GM21447 (cell line): ENCODE measurements around the gene CCK.
A peak's percentile ranks its signal among the peaks of the same experiment; 100 is the strongest.
"Not testable (repeated sequence)": the region's sequence is repeated elsewhere in the genome, so short reads cannot be mapped to it uniquely, and the experiment has no call there.

Source experiments
- ATAC-seq: cut with Tn5 transposase; IDR thresholded peaks from one replicate; pipeline ENCODE4 v1.9.1; 2021; ENCODE audit not compliant: unreplicated experiment

CCK gene, protein sequence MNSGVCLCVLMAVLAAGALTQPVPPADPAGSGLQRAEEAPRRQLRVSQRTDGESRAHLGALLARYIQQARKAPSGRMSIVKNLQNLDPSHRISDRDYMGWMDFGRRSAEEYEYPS

DNA sequence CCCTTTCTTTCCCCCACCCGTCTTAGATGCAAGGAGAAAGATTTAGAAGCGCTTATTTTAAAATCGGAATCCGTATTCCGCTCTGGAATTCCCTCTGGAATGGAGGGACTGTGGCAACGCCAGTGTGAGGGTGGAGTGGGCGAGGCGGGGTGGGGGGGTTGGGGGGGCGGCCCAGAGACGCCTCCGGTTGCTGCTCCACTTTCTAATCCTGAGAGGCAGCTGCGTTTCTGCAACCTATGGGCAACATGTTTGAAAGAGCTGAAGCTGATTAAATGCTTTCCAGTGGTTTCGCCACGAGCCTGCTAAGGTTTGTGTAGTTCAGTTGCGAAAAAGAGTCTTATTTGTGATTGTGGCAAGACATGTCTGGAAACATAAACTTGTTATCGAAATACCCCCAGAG is at the start of gene CCK:
Gene CCK, minus strand, starts transcription at position 101 of the 400 bp plus-strand sequence. CDS start 2,555 bp downstream, outside the sequence.
- no peak for ATAC-seq

DNA sequence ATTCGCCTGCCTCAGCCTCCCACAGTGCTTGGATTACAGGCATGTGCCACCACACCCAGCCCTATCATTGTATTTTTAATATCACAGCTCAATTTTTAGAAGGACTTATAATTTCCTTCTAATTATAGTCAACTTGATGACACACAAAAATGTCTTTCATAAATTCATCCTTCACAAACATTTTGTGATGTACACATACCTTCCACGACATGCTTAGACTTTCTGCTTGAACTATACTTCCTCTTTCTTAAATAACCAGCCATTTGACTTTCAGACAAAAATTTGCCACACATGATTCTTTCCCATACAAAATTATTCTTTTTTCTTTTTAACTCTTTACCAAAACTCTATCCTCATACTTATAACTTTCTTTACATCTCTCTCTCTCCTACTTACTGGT is 48.4 kb upstream of the CCK start:
- ATAC-seq: no peak

DNA sequence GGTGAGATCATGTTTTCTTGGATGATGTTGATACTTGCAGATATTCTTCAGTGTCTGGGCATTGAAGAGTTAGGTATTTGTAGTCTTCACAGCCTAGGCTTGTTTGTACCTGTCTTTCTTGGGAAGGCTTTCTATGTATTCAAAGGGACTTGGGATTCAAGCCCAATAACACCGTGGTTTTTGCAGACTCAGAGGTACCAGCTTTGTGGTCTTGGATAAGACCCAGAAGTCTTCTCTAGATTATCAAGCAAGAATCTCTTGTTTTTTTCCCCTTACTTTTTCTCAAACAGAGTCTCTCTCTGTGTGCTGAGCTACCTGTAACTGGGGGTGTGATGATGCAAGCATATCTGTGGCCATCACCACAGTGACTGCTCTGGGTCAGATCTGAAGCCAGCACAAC is 42.7 kb upstream of the CCK start:
- no peak for ATAC-seq

DNA sequence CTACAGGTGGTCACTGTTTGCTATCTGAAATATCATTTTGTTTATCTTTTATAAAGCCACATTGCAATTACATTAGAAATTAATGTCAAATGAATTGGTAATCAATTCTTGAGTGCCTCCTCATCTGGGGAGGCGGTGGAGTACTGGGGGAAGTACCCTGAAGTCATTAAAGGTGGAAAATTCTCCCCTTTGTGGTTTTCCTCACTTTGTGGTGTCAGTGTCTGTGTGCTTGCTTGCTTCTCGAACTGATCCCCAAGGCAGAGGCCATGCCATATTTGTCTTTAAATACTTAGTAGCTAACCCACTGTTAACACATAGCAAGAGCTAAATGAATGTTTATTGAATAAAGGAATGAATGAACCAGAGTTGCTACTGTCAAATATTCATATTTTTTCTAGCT is 40.5 kb upstream of the CCK start:
- ATAC-seq: no peak

DNA sequence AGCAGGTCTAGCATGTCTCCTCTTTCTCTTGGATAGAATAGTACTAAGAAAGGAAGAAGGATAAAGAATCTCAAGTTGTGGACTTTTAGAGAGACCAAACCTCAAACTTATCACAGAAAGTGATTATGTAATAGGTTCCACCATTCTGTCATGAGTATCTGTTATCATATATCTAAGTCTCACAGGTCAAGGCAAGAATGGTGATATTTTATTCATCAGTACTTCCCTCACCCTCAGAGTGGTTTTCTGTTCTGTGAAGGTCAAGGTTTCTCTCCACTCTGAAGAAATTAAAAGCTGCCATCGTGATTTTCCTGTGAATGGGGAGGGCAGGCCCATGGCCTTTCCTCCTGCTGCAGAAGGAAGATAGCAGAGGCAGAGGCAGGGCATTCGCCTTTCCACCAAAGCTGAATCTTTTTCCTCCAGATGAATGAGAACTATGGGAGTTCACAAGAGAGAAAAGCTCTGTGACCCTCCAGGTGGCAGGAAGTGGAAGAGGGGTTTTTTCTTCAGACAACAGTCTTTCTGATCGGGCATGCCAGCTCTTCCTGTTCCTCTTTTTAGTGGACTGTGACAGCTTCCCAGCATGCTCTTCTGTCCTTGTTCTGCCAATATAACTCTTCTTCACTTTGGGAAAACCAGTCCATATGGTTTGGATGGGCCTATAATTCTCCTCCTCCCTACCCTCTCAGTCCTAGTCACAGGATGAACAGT is 37.1 kb upstream of the CCK start:
- ATAC-seq: peak; percentile 77

DNA sequence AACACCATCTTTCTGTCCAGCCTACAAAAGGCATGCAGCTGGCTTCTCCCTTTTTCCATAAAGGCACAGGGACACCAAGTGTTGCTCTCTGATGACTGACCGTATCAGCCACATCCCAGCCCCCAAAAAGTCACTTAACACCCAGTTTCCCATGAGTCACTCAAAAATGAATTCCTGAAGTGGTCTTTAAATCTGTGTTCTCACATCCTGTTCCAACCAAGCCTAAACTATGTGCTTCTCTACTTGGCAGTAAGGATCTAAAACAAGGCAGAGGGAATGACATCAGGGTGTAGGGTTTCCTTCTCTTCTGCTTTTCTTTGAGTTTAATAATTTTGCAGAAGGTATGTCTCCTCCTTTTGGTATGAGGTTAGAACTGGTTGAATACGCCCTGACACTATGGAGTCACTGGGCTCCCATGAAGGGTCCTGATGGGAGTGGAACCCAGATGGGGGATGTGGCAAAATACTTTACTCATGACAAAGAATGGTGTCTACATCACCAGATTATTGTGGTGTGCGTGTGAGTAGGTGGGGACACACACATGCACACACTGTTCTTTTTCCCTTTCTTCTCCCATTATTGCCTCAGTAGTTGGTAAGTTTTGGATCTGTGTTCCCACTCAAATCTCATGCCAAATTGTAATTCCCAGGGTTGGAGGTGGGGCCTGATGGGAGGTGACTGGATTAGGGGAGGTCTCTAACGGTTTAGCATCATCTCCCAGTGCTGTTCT is 35.6 kb upstream of the CCK start:
- ATAC-seq: no peak

DNA sequence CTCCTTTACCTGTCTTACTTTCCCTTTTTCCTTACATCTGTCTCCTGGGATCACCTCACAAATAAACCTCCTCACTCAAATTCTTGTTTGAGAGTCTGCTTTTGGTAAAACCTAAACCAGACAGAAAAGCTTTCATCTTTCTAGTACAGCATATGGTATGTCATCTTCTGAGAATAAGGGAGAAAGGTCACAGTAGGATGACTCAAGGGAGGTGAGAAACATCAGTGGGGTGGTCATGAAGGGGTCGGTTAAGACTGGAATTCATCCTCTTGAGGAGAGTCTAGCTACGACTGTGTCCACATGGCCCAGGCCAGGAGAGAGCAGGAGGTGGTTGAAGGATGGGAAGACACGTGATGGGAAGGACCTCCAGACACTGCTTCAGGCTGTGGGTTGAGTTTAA is 34.8 kb upstream of the CCK start:
- ATAC-seq: no peak

DNA sequence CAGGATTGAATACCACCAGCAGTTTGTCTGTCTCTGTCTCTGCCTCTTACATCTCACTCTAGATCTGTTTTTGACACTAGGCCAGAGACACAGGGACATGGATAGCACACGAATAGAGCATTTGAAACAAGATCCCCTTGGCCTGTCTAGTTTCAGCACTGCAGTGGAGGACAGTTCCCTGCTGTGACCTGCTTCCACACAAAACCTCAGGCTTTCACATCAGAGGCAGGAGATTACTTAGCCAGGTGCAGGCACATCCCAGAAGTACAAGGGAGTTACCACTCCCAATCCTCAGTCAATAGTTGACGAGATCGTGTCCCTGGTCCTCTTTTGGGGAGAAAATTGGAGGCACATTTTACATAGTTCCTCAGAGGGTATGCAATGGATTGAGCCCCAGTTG is 34.0 kb upstream of the CCK start:
- ATAC-seq: no peak

DNA sequence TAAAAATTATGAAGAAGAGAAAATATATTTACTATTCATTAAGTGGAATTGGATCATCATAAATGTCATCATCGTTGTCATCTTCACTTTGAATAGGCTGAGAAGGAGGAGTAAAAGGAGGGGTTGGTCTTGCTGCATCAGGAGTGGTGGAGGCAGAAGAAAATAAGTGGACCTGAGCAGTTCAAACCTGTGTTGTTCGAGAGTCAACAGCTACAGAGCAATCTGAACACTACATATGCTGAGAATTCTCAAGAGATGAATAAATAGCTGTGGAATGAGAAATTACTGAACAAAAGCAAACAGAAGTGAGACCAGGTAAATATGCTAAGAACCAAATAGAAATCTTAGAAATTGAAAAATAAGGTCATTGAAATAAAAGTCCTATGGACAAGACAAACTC is 32.3 kb upstream of the CCK start:
- no peak for ATAC-seq

DNA sequence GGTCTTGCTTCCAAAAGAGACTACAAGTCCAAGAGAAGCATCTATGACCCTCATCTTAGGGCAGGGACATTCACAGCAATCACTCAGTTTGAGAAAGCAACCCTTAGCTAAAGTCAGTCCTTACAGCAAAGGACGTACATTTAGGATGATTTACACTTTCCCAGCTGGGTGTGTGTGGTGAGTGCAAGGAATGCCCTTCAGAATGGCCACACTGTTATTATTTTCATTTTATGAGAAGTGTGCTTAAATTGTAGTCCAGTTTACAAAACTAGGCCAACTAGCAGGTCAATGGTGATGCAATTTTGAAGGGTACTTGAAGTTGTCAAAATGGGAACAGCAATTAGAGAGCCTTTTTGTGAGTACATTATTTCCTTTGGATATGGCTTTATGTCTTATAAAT is 26.0 kb upstream of the CCK start:
- ATAC-seq: no peak

DNA sequence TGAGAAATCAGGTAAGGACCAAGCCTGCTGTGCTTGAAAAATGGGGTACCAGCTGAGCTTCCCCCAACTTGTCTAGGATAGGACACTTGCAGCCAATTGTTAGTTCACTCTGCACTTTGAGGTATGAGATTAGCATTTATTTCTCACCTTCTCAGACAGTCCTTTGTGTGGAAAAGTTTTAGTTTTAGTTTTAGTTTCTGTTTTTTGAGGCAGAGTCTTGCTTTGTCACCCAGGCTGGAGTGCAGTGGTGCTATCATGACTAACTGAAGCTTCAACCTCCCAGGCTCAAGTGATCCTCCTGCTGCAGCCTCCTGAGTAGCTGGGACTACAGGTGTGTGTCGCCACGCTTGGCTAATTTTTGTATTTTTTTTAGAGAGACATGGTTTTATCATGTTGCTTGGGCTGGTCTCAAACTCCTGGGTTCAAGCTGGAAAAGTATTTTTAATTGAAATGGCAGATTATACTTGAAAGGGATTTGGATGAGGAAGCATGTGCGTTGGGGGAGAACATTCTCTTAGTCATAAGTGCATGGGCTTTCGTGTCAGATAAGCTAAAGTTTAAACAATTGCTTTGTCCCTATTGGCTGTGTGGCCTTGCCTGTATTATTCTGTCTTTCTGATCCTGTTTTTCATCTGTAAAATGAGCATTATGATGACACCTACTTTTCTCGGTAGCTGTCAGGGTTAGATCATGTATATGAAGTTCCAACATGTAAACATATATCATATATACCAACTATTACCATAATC is 25.2 kb upstream of the CCK start:
- ATAC-seq: peak; percentile 63

DNA sequence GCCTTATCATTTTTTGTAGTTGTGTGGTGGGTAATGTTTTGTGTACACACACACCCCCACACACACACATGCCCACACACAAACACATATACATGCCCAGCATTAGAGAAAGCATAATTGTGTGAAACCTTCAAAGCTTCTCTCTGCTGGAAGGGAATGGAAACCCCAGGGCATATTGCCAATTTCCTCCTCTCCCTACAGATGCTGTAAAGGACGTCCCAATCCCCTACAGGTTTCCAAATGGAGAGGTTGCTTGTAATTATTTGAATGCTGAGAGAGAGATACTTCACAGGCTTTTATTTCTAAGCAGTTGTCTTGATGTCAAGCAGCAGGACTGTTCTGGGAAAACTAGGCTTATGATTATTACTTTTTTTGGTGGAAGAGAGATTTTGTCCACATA is 23.0 kb upstream of the CCK start:
- ATAC-seq: no peak

DNA sequence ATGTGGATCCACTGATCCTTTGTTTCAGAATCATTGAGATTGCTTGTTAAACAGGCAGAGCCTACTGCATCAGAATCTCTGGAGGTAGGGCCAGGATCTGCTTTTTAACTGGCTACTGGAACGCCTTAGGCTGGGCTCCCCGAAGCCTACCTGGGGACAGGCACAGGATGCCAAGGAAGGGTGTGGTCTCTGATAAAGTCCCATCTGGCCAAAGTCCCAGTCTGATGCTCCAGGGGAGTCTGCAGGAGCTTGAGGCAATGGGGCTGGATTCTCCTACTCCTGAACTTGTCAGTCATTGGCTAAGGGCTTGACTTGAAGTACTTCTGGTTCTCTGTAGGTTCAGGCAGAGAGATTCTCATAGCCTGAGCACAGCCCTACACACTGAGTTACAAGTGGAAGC is 22.4 kb upstream of the CCK start:
- ATAC-seq: no peak

DNA sequence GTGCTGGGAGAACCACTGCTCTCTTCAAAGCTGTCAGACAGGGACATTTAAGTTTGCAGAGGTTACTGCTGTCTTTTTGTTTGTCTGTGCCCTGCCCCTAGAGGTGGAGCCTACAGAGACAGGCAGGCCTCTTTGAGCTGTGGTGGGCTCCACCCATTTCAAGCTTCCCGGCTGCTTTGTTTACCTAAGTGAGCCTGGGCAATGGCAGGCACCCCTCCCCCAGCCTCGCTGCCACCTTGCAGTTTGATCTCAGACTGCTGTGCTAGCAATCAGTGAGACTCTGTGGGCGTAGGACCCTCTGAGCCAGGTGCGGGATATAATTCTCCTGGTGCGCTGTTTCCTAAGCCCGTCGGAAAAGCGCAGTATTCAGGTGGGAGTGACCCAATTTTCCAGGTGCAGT is 21.4 kb upstream of the CCK start:
- not testable (repeated sequence) for ATAC-seq

DNA sequence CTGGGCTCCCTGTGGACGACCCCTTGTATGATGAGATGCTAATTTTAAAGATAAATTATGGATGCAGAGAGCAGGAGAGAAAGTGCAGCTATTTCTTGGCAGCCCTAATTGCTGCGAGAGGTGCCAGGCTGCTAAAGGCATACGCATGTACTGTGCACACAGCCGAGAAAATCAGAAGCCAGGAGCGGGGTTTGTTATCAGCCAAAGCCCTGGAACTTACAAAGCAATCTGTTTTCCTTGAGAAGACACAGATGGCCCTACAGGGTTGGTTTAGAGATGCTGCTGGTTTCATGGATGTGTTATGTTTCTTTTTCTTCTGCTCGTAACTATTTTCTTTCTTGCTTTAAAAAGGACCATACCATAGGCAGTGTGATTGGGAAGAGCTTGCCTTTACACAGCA is 11.7 kb upstream of the CCK start:
- no peak for ATAC-seq

DNA sequence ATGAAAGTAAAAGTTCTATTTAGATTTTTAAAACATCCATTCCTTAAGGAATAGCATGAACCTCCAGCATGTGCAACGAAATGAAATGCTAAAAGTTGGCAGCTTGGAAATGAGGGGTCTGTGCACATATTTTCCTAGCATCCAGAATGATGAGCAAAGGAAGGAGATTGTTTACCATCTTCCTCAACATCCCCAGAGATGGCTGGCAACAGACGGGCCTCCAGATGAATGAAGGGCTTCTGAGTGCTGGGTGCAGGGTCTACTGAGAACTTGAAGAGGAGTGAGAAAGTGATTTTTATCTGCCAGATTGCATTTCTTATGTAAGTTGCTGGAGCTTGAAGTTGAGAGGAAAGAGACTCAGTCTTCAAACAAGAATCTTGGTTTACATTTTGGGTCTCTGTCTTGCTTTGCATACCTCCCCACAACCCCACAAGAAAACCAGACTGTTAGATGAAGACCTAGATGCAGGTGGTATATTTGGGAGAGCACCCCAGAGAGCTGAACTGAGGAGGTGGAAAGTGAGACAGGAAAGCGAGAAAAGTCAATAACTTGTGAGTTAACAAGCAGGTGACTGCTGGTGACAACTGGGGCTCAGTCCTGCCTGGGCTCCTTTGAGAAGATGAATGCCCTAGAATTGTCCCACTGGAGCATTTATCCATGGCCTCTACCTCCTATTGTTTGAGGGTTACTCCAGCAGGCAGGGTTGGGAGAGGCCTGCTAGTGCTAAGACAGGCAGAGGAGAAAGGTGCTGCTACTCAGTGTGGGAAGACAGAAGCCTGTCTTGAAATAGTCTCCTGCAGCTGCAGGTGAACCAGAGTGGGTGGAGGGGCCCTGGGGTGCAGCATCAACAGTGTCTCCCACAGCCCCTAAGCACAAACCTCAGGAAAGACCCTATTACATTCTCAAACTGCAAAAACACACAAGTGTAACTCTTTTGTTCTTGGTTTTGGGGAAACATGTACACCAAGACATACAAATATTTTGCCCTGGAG is 10.5 kb upstream of the CCK start:
- peak; percentile 83 for ATAC-seq

DNA sequence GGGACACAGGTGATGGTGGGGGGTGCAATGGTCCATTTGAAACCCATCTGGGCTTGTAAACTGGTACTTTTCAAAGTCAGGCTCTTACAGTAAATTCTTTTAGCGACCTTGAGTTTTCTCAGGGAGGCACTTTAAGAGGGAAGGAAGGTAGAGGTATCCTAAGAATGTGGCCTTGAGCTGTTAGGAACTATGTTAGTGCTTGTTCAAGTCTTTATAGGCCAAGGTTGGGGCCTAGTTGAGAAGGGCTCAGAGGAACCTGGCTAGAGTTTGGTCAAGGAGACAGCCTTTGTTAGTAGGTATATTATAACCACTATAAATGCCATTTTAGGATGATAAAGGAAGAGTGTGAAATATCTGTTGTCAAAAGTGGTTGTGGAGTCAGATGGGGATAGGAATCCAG is 9.2 kb upstream of the CCK start:
- no peak for ATAC-seq

DNA sequence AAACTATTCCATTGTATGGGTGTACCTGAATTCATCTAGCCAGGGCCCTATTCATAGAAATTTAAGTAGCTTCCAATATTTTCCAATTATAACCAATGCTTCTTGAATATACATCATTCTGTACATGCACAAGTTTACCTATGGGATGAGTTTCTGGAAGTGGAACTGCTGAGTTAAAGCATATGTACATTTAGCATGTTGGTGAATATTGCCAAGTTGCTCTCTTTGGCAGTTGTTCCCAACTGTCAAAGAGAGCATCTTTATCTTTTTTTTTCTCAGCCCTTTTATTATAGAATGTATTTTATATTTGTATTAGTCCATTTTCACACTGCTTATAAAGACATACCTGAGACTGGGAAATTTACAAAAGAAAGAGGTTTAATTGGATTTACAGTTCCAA is 8.3 kb upstream of the CCK start:
- no peak for ATAC-seq

DNA sequence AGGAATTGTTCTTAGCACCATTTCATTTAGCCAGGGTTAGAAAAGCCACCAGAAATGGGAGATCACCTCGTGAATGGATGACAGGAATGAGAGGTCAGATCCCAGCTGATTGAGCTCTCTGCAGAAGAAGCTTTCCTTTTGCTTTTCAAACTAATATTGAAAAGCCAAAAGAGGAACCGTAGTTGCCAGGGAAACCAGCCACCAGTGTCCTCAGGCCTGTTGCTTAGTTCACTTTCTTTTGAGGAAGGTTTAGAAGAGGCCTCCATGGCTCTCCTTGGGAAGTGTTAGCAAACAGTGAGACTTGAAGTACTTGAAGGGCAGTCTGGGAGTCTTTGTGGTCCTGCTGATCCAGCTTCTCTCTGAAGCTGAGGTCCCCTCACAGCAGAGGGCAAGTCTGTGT is 7.4 kb upstream of the CCK start:
- ATAC-seq: no peak

DNA sequence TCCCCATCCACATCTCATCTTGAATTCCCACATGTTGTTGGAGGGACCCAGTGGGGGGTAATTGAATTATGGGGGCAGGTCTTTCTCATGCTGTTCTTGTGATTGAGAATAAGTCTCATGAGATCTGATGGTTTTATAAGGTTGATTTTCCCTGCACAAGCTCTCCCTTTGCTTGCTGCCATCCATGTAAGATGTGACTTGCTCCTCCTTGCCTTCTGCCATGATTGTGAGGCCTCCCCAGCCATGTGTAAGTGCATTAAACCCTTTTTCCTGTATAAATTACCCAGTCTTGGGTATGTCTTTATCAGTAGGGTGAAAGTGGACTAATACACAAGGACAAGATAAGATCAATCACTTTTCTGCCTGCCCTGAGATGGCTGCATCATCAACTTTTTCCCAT is 5.8 kb upstream of the CCK start:
- ATAC-seq: no peak

DNA sequence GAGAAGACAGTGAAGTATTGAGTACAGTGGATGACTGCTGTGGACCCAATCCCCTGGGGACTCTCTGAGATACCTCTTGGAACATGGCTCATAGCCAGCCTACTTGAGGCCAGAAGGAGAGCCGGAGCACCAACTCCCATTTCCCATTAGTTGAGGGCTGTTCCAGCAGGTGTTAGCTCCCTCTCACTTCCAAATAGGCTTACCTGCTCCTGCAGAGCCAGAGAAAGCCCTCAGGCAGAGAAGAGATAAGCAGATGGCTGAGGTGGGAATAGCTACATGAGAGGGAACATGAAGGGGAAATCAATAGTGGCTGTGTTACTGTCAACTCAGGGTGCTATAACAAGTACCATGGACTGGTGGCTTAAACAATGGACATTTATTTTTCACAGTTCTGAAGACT is 4.6 kb upstream of the CCK start:
- no peak for ATAC-seq
